RWPE1 (cell line): ENCODE results near the gene GPC6.

Source experiments
- CTCF ChIA-PET: fragments of 350-600 bp; sonication (Branson Sonifier 250); formaldehyde crosslinking; extraction: SDS; loops from one replicate; lab custom pipeline; 2021; lab: Yijun Ruan, JAX
- POLR2A ChIA-PET: fragments of 400-600 bp; formaldehyde crosslinking; extraction: SDS; loops from one replicate; lab custom pipeline; 2020; ENCODE audit warnings: antibody characterized with exemption; ENCODE audit not compliant: low non-redundant PET; lab: Yijun Ruan, JAX
- DNase-seq: peaks from one replicate; pipeline ENCODE4 v3.0.0; 2012; ENCODE audit warnings: low spot score
- H3K27ac ChIP-seq: fragments of 450-650 bp; 2 replicates; pipeline ENCODE4 v1.5.1; 2017
- TF ChIP-seq, protein P1 (sequence below): fragments of 450-650 bp; conservative IDR thresholded peaks from 2 replicates; pipeline ENCODE4 v1.5.1; 2017; ENCODE audit warnings: low read depth, mild to moderate bottlenecking

GPC6 gene

GRCh38 chr13:94112227-94112626 is 885.6 kb downstream of the GPC6 start:
- CTCF ChIA-PET, result no interaction called here
- peak; percentile 1 for DNase-seq
- no peak overlapping the region for H3K27ac ChIP-seq
- TF ChIP-seq, protein P1, sequence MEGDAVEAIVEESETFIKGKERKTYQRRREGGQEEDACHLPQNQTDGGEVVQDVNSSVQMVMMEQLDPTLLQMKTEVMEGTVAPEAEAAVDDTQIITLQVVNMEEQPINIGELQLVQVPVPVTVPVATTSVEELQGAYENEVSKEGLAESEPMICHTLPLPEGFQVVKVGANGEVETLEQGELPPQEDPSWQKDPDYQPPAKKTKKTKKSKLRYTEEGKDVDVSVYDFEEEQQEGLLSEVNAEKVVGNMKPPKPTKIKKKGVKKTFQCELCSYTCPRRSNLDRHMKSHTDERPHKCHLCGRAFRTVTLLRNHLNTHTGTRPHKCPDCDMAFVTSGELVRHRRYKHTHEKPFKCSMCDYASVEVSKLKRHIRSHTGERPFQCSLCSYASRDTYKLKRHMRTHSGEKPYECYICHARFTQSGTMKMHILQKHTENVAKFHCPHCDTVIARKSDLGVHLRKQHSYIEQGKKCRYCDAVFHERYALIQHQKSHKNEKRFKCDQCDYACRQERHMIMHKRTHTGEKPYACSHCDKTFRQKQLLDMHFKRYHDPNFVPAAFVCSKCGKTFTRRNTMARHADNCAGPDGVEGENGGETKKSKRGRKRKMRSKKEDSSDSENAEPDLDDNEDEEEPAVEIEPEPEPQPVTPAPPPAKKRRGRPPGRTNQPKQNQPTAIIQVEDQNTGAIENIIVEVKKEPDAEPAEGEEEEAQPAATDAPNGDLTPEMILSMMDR, result no peak
- POLR2A ChIA-PET, result no interaction called here

- no peak overlapping the region for H3K27ac ChIP-seq
- POLR2A ChIA-PET, result no interaction called here
- TF ChIP-seq, protein P1, result no peak
- CTCF ChIA-PET, result no interaction called here
- no peak for DNase-seq
Observed at GRCh38 chr13:94112731-94113130, 886.1 kb downstream of the GPC6 start.

DNA sequence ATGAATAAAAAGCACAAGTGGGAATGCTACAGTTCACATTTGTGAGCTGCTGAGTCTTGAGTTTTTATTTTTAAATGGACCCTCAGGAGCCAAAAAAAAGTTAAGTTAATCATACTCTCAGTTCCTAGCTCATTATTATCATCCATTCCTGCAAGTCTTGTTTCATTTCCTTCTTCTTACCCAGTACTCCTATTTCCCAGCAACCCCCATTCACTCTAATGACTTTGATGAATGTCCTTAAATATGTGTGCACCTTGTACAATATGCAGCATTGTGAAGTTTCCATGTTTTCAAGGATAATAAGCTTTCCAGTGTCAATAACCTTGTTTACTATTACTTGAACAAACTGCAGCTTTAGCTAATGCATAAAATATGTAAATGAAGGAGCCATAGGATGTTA is 886.6 kb downstream of the GPC6 start:
- H3K27ac ChIP-seq, result no peak overlapping the region
- CTCF ChIA-PET, result no interaction called here
- no peak for DNase-seq
- TF ChIP-seq, protein P1, result no peak
- POLR2A ChIA-PET, result no interaction called here

GRCh38 chr13:94114166-94114565 is 887.6 kb downstream of the GPC6 start:
- CTCF ChIA-PET, result interaction anchor here (0.6 to 0.7 kb wide), 2 partner anchors 442 to 719 kb away, joined by 3 read pairs; no protein-coding TSS in a partner anchor
- POLR2A ChIA-PET, result no interaction called here
- H3K27ac ChIP-seq, result no peak overlapping the region
- DNase-seq, result no peak
- TF ChIP-seq, protein P1, result no peak

GRCh38 chr13:94115054-94115453 is 888.4 kb downstream of the GPC6 start:
- TF ChIP-seq, protein P1, result no peak
- H3K27ac ChIP-seq, result no peak overlapping the region
- ChIA-PET POLR2A (no interaction called here), CTCF (no interaction called here)
- no peak for DNase-seq

- POLR2A ChIA-PET, result no interaction called here
- DNase-seq, result no peak
- CTCF ChIA-PET, result interaction anchor here (0.7 kb wide), 1 partner anchor 243 kb away, joined by 4 read pairs; no protein-coding TSS in a partner anchor
- TF ChIP-seq, protein P1, result no peak
- H3K27ac ChIP-seq, result no peak overlapping the region
Observed at GRCh38 chr13:94119360-94119936, 892.8 kb downstream of the GPC6 start.
